PC-3 (cell line): ENCODE results near the gene TUBA4B. TPM values are rescaled to one million over a fixed set of nuclear protein-coding genes. Genes with fewer than 3 reads are reported as not detected.

Experiments used
- ATAC-seq: fragments of 200-7000 bp; cut with Tn5 transposase; 2 replicates; pipeline ENCODE4 v1.9.1; 2020; ENCODE audit warnings: mild to moderate bottlenecking, moderate library complexity
- BruUV-seq: library from RNA; stranded (reverse); fragments of 400-500 nt; replicated peaks from 2 replicates; lab custom pipeline; 2021; lab: Mats Ljungman, UMichigan
- CTCF ChIA-PET: fragments of 300-600 bp; sonication (Branson Sonifier 250); formaldehyde crosslinking; loops from one replicate; lab custom pipeline; 2022; ENCODE audit warnings: antibody characterized with exemption; lab: Charles Lee
- POLR2A ChIA-PET: fragments of 300-600 bp; sonication (Branson Sonifier 250); formaldehyde crosslinking; loops from one replicate; lab custom pipeline; 2022; ENCODE audit warnings: antibody characterized with exemption; ENCODE audit not compliant: unreplicated experiment; lab: Charles Lee
- DNase-seq: peaks from one replicate; pipeline ENCODE4 v3.0.0-alpha.2; 2015
- H2AFZ ChIP-seq: fragments of 300-600 bp; sonication (generic); 2 replicates; pipeline ENCODE4 v1.6.0; 2016; ENCODE audit warnings: antibody characterized with exemption, low read length
- H3F3A ChIP-seq: fragments of 300-600 bp; sonication (generic); one replicate; pipeline ENCODE4 v1.6.0; 2017; ENCODE audit warnings: antibody characterized with exemption, low read length, control low read depth, mild to moderate bottlenecking; ENCODE audit not compliant: unreplicated experiment
- H3K27ac ChIP-seq: fragments of 300-600 bp; sonication (generic); 2 replicates; pipeline ENCODE4 v1.5.1; 2016; ENCODE audit warnings: mild to moderate bottlenecking, low read length
- H3K27me3 ChIP-seq: fragments of 300-600 bp; sonication (generic); 2 replicates; pipeline ENCODE4 v1.6.1; 2016; ENCODE audit warnings: low read length, mixed read lengths
- H3K36me3 ChIP-seq: fragments of 300-600 bp; sonication (generic); 2 replicates; pipeline ENCODE4 v1.6.1; 2016; ENCODE audit warnings: low read depth, mixed run types, low read length, mixed read lengths
- H3K4me1 ChIP-seq: fragments of 300-600 bp; sonication (generic); 2 replicates; pipeline ENCODE4 v1.5.1; 2016; ENCODE audit warnings: low read length; ENCODE audit not compliant: insufficient read depth
- H3K4me2 ChIP-seq: fragments of 300-600 bp; sonication (generic); 2 replicates; pipeline ENCODE4 v1.6.0; 2016; ENCODE audit warnings: low read length
- H3K4me3 ChIP-seq: fragments of 300-600 bp; sonication (generic); 2 replicates; pipeline ENCODE4 v1.5.1; 2016; ENCODE audit warnings: mild to moderate bottlenecking, low read length, mixed read lengths
- H3K79me2 ChIP-seq: fragments of 300-600 bp; sonication (generic); 2 replicates; pipeline ENCODE4 v1.6.1; 2017; ENCODE audit warnings: low read length, mixed read lengths
- H3K9ac ChIP-seq: fragments of 300-600 bp; sonication (generic); 2 replicates; pipeline ENCODE4 v1.6.0; 2016; ENCODE audit warnings: mild to moderate bottlenecking, low read length
- H3K9me2 ChIP-seq: fragments of 300-600 bp; sonication (generic); replicated peaks from 2 replicates; pipeline ENCODE4 v1.6.1; 2016; ENCODE audit warnings: mixed run types, low read length, mixed read lengths
- H3K9me3 ChIP-seq: fragments of 300-600 bp; sonication (generic); 2 replicates; pipeline ENCODE4 v1.6.1; 2016; ENCODE audit warnings: low read length, mixed read lengths
- H4K20me1 ChIP-seq: fragments of 300-600 bp; sonication (generic); 2 replicates; pipeline ENCODE4 v1.6.1; 2016; ENCODE audit warnings: low read length, mixed read lengths
- EZH2 ChIP-seq: fragments of 300-600 bp; sonication (generic); IDR thresholded peaks from one replicate; pipeline ENCODE4 v1.6.1; 2017; ENCODE audit warnings: antibody characterized with exemption, mild to moderate bottlenecking, low read length; ENCODE audit not compliant: unreplicated experiment
- EZH2phosphoT487 ChIP-seq: fragments of 300-600 bp; sonication (generic); IDR thresholded peaks from 2 replicates; pipeline ENCODE4 v1.6.1; 2018; ENCODE audit warnings: mild to moderate bottlenecking, antibody characterized with exemption, low read length, borderline replicate concordance
- intact Hi-C: fragments of 100-400 bp; cut with micrococcal nuclease; formaldehyde crosslinking; loops from 2 replicates; pipeline ENCODE4 v1.9.0; 2023
- total RNA-seq: library from RNA; depleted of rRNA; stranded (reverse); fragments of >200 nt; gene quantifications from 2 replicates; pipeline ENCODE4 v1.2.3, GENCODE V29; 2014
- TF ChIP-seq, protein P1 (sequence below): fragments of 300-600 bp; sonication (generic); conservative IDR thresholded peaks from 2 replicates; pipeline ENCODE4 v1.5.1; 2017; ENCODE audit warnings: antibody characterized with exemption, low read depth, mild to moderate bottlenecking, low read length

TUBA4B gene
- total RNA-seq, 1 experiment from 2014 or later, result not detected

GRCh38 chr2:219214141-219214540 is 38.9 kb upstream of the TUBA4B start:
- ChIA-PET POLR2A (no interaction called here), CTCF (no interaction called here)
- Histone ChIP-seq H3K27ac (no peak overlapping the region), H2AFZ (no peak overlapping the region), H3K27me3 (no peaks in the 10 kb centered on the region), H3K4me2 (no peak overlapping the region), H3K36me3 (peaks cover 4% of the 10 kb centered on the region), H3K4me3 (no peak overlapping the region), H3F3A (peaks cover 3% of the 10 kb centered on the region), H4K20me1 (no peaks in the 10 kb centered on the region), H3K4me1 (peaks cover 16% of the 10 kb centered on the region), H3K9me3 (no peaks in the 10 kb centered on the region), H3K9ac (no peak overlapping the region), H3K79me2 (peaks cover 8% of the 10 kb centered on the region; the same call in 1 of the 2 replicates), H3K9me2 (no peaks in the 10 kb centered on the region)
- no peak for TF ChIP-seq EZH2phosphoT487
- TF ChIP-seq EZH2, result no peak
- TF ChIP-seq, protein P1, sequence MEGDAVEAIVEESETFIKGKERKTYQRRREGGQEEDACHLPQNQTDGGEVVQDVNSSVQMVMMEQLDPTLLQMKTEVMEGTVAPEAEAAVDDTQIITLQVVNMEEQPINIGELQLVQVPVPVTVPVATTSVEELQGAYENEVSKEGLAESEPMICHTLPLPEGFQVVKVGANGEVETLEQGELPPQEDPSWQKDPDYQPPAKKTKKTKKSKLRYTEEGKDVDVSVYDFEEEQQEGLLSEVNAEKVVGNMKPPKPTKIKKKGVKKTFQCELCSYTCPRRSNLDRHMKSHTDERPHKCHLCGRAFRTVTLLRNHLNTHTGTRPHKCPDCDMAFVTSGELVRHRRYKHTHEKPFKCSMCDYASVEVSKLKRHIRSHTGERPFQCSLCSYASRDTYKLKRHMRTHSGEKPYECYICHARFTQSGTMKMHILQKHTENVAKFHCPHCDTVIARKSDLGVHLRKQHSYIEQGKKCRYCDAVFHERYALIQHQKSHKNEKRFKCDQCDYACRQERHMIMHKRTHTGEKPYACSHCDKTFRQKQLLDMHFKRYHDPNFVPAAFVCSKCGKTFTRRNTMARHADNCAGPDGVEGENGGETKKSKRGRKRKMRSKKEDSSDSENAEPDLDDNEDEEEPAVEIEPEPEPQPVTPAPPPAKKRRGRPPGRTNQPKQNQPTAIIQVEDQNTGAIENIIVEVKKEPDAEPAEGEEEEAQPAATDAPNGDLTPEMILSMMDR, result no peak
- intact Hi-C loops, result no loop called here
- ATAC-seq (no peak), DNase-seq (no peak)
- BruUV-seq, result no TSS peak

- no peaks in the 10 kb centered on the region for H3K9me2 ChIP-seq
- peaks cover 3% of the 10 kb centered on the region for H3F3A ChIP-seq
- DNase-seq (no peak), ATAC-seq (no peak)
- CTCF ChIA-PET, result no interaction called here
- intact Hi-C loops, result no loop called here
- no peaks in the 10 kb centered on the region for H3K27me3 ChIP-seq
- peaks cover 8% of the 10 kb centered on the region; the same call in 1 of the 2 replicates for H3K79me2 ChIP-seq
- POLR2A ChIA-PET, result no interaction called here
- H3K36me3 ChIP-seq, result peaks cover 4% of the 10 kb centered on the region
- TF ChIP-seq, protein P1, result no peak
- TF ChIP-seq EZH2, result no peak
- TF ChIP-seq EZH2phosphoT487, result no peak
- no peaks in the 10 kb centered on the region for H3K9me3 ChIP-seq
- no peaks in the 10 kb centered on the region for H4K20me1 ChIP-seq
- no peak overlapping the region for H3K9ac ChIP-seq
- no TSS peak for BruUV-seq
- no peak overlapping the region for H2AFZ ChIP-seq
- H3K4me2 ChIP-seq, result no peak overlapping the region
- no peak overlapping the region for H3K27ac ChIP-seq
- no peak overlapping the region for H3K4me3 ChIP-seq
- H3K4me1 ChIP-seq, result peaks cover 19% of the 10 kb centered on the region
Measured at GRCh38 chr2:219214786-219215185, 38.3 kb upstream of the TUBA4B start.

- Histone ChIP-seq H3K4me2 (no peak overlapping the region), H2AFZ (no peak overlapping the region), H3F3A (peaks cover 3% of the 10 kb centered on the region), H3K9ac (no peak overlapping the region), H3K27me3 (no peaks in the 10 kb centered on the region), H3K4me1 (peaks cover 19% of the 10 kb centered on the region), H3K9me3 (no peaks in the 10 kb centered on the region), H3K4me3 (no peak overlapping the region), H3K9me2 (no peaks in the 10 kb centered on the region), H4K20me1 (no peaks in the 10 kb centered on the region), H3K79me2 (peaks cover 8% of the 10 kb centered on the region; the same call in 1 of the 2 replicates), H3K36me3 (peaks cover 6% of the 10 kb centered on the region), H3K27ac (no peak overlapping the region)
- DNase-seq (no peak), ATAC-seq (no peak)
- intact Hi-C loops, result no loop called here
- TF ChIP-seq, protein P1, result no peak
- no peak for TF ChIP-seq EZH2
- TF ChIP-seq EZH2phosphoT487, result no peak
- ChIA-PET CTCF (no interaction called here), POLR2A (no interaction called here)
- BruUV-seq, result no TSS peak
Measured at GRCh38 chr2:219215871-219216534, 37.0 kb upstream of the TUBA4B start.
